K562 (cell line): Measurements from ENCODE around the gene EEF1AKMT4. TPM values are rescaled to one million over a fixed set of nuclear protein-coding genes. Genes with fewer than 3 reads are reported as not detected.
A peak's percentile ranks its signal among the peaks of the same experiment; 100 is the strongest.

Experiments used
- ATF4 ChIP-seq: fragments of 450-650 bp; formaldehyde crosslinking; IDR thresholded peaks from 2 replicates; pipeline ENCODE4 v1.4.0; 2022; ENCODE audit warnings: mild to moderate bottlenecking, moderate library complexity
- BRCA1 ChIP-seq, 2 experiments: fragments of 450-650 bp in 1 of 2; sonication (generic) in 1 of 2; formaldehyde crosslinking in 1 of 2; IDR thresholded peaks; 2 replicates each; pipeline versions ENCODE4 v1.5.0 to v1.6.1; 2017 to 2020; ENCODE audit warnings: mild to moderate bottlenecking in 1 of 2, missing genetic modification reagents in 1 of 2
- CBX2 ChIP-seq: fragments of 200-600 bp; sonication (generic); IDR thresholded peaks from one replicate; pipeline ENCODE4 v1.6.1; 2012; ENCODE audit warnings: mild to moderate bottlenecking, low read length, inconsistent platforms; ENCODE audit not compliant: insufficient read depth, poor library complexity, severe bottlenecking
- E2F3 ChIP-seq: fragments of 250-450 bp; sonication (Bioruptor Pico); IDR thresholded peaks from 2 replicates; pipeline ENCODE4 v1.4.0; 2020; ENCODE audit warnings: mild to moderate bottlenecking
- GATAD2B ChIP-seq: fragments of 450-650 bp; IDR thresholded peaks from 2 replicates; pipeline ENCODE4 v1.6.1; 2017; ENCODE audit warnings: mild to moderate bottlenecking, borderline replicate concordance
- JUND ChIP-seq, 2 experiments: IDR thresholded peaks; 2 replicates in 1 of 2; 3 replicates in 1 of 2; pipeline ENCODE4 v1.6.1; 2011; ENCODE audit warnings: borderline replicate concordance in 2 of 2, low read depth in 2 of 2, low read length in 2 of 2, improper control_type of control experiment in 1 of 2, missing biosample characterization in 1 of 2, missing genetic modification characterization in 1 of 2, missing genetic modification reagents in 1 of 2
- MCM5 ChIP-seq: fragments of 450-650 bp; IDR thresholded peaks from 2 replicates; pipeline ENCODE4 v1.6.1; 2016; ENCODE audit warnings: low read depth
- NR0B1 ChIP-seq: fragments of 450-650 bp; IDR thresholded peaks from one replicate; pipeline ENCODE4 v1.6.1; 2018; ENCODE audit warnings: mild to moderate bottlenecking, moderate library complexity; ENCODE audit not compliant: partially characterized antibody
- RBFOX2 ChIP-seq: fragments of 200-400 bp; formaldehyde crosslinking; IDR thresholded peaks from 2 replicates; pipeline ENCODE4 v1.6.1; 2017; ENCODE audit warnings: low read depth, mild to moderate bottlenecking, low read length, moderate library complexity
- RNF2 ChIP-seq: sonication (generic); IDR thresholded peaks from 2 replicates; pipeline ENCODE4 v1.6.1; 2016
- SETDB1 ChIP-seq: IDR thresholded peaks from one replicate; pipeline ENCODE4 v1.6.1; 2012; ENCODE audit warnings: low read length, control low read depth, inconsistent platforms
- SFPQ ChIP-seq: fragments of 200-400 bp; formaldehyde crosslinking; IDR thresholded peaks from 2 replicates; pipeline ENCODE4 v1.6.1; 2017; ENCODE audit warnings: mild to moderate bottlenecking, low read depth, low read length, moderate library complexity
- SIX5 ChIP-seq, 2 experiments: IDR thresholded peaks; 2 replicates each; pipeline ENCODE4 v1.6.1; 2011; ENCODE audit warnings: low read length in 2 of 2, borderline replicate concordance in 1 of 2, low read depth in 1 of 2, mild to moderate bottlenecking in 1 of 2, moderate library complexity in 1 of 2; ENCODE audit not compliant: insufficient read depth in 1 of 2
- SMARCA5 ChIP-seq: fragments of 450-650 bp; IDR thresholded peaks from 2 replicates; pipeline ENCODE4 v1.6.1; 2016
- SOX6 ChIP-seq: fragments of 450-650 bp; IDR thresholded peaks from 2 replicates; pipeline ENCODE4 v1.6.1; 2014; ENCODE audit warnings: mild to moderate bottlenecking
- SRSF3 ChIP-seq: fragments of 200-400 bp; formaldehyde crosslinking; IDR thresholded peaks from 2 replicates; pipeline ENCODE4 v1.6.1; 2016; ENCODE audit warnings: mild to moderate bottlenecking, low read length, moderate library complexity; ENCODE audit not compliant: insufficient read depth
- TBL1XR1 ChIP-seq, 2 experiments: IDR thresholded peaks; 2 replicates each; pipeline ENCODE4 v1.6.1; 2012; ENCODE audit warnings: improper control_type of control experiment in 2 of 2, low read length in 2 of 2, mild to moderate bottlenecking in 1 of 2
- XRCC5 ChIP-seq: fragments of 200-400 bp; formaldehyde crosslinking; IDR thresholded peaks from 2 replicates; pipeline ENCODE4 v1.6.1; 2017; ENCODE audit warnings: low read depth, mild to moderate bottlenecking, low read length
- ZBTB34 ChIP-seq: fragments of 250-450 bp; sonication (Bioruptor Pico); IDR thresholded peaks from 2 replicates; pipeline ENCODE4 v1.8.0; 2021; ENCODE audit warnings: mild to moderate bottlenecking, moderate library complexity
- ZEB2 ChIP-seq: fragments of 450-650 bp; IDR thresholded peaks from 2 replicates; pipeline ENCODE4 v1.6.1; 2016
- ZNF41 ChIP-seq: fragments of 250-450 bp; sonication (Bioruptor Pico); conservative IDR thresholded peaks from 2 replicates; pipeline ENCODE4 v1.4.0; 2020; ENCODE audit warnings: mild to moderate bottlenecking
- ZNF668 ChIP-seq: fragments of 250-450 bp; sonication (Bioruptor Pico); IDR thresholded peaks from 2 replicates; pipeline ENCODE4 v1.8.0; 2022; ENCODE audit warnings: mild to moderate bottlenecking, inconsistent platforms
- ZNF695 ChIP-seq: fragments of 450-650 bp; formaldehyde crosslinking; IDR thresholded peaks from 2 replicates; pipeline ENCODE4 v1.4.0; 2020; ENCODE audit warnings: mild to moderate bottlenecking, moderate library complexity
- polyA plus RNA-seq, 8 experiments: library from polyadenylated mRNA; depleted of rRNA in 4 of 8; stranded (reverse) in 5 of 8; unstranded in 3 of 8; fragments of >200 nt; fragmentation: Nextera tagmentation in 2 of 8; fragmentation: Illumina TruSeq in 1 of 8; extraction: Ambion mirVana in 2 of 8; extraction: Trizol in 1 of 8; gene quantifications; 2 replicates each; pipeline versions ENCODE4 v1.2.1 to v1.2.3, GENCODE V29; 2011 to 2014; ENCODE audit warnings: inconsistent platforms in 1 of 8, missing spikeins in 1 of 8
- total RNA-seq, 7 experiments: library from RNA; depleted of rRNA in 6 of 7; stranded (reverse); fragments of >200 nt in 6 of 7; fragmentation: Illumina TruSeq in 2 of 7; extraction: Trizol in 2 of 7; gene quantifications; 2 replicates each; pipeline versions ENCODE4 v1.2.1 to v1.2.3, GENCODE V29; 2011 to 2021; ENCODE audit warnings: low replicate concordance in 1 of 7

Gene EEF1AKMT4
- total and polyA plus RNA-seq, 9 of the 15 experiments (the other 6 are each of a cell fraction or from before 2014, with no cell fraction given): 10.3 to 49.4 (median 18.9) TPM

- TF ChIP-seq ZEB2: peak; percentile 13; the same call in 1 of the 2 replicates
- peak; percentile 36; the same call in 1 of the 2 replicates for TF ChIP-seq SOX6
- TF ChIP-seq E2F3 (CRISPR knock-in tag): no peak
- no peak for TF ChIP-seq ZNF41 (CRISPR knock-in tag)
- no peak for TF ChIP-seq MCM5
- peak; percentile 71; the same call in 1 of the 2 replicates for TF ChIP-seq JUND (IDR thresholded peaks at IDR 0.05; ENCODE audit: borderline replicate concordance, low read depth, low read length)
- no peak; the same call in 2 of the 3 replicates for TF ChIP-seq JUND (tag; IDR thresholded peaks at IDR 0.05; ENCODE audit: borderline replicate concordance, low read depth, low read length)
- no peak for TF ChIP-seq SMARCA5
- TF ChIP-seq ZNF668 (CRISPR knock-in tag): no peak
- TF ChIP-seq ZBTB34: no peak
- 0 out of 2 replicates have a peak, but pooled peaks have one; percentile 5 for TF ChIP-seq RNF2
- no peak; a peak in 1 of 4 replicates for TF ChIP-seq TBL1XR1 (IDR thresholded peaks at IDR 0.05; ENCODE audit: low read length in 2 of 2)
- no peak for TF ChIP-seq SFPQ
- TF ChIP-seq ATF4 (CRISPR knock-in tag): no peak
- no peak for TF ChIP-seq NR0B1
- TF ChIP-seq SETDB1: no peak
- TF ChIP-seq XRCC5: peak; percentile 85; the same call in 1 of the 2 replicates
- TF ChIP-seq GATAD2B: no peak
- no peak for TF ChIP-seq ZNF695 (CRISPR knock-in tag)
- peak; percentile 86 for TF ChIP-seq RBFOX2
- TF ChIP-seq SRSF3: no peak
- no peak for TF ChIP-seq CBX2
- TF ChIP-seq SIX5 (IDR thresholded peaks at IDR 0.05; ENCODE audit: borderline replicate concordance in 1 of 2, insufficient read depth in 1 of 2, low read depth in 1 of 2, low read length in 2 of 2): peak in 1 of 2 experiments; percentile 20; a peak in 1 of 4 replicates
- no peak for TF ChIP-seq BRCA1 (IDR thresholded peaks at IDR 0.05)
- no peak for TF ChIP-seq BRCA1 (CRISPR knock-in tag; IDR thresholded peaks at IDR 0.05)
Observed at GRCh38 chr3:184249412-184250166, at the start of gene EEF1AKMT4 (continued).
